H4 (cell line): ENCODE data around the gene ROPN1L. TPM values are rescaled to one million over a fixed set of nuclear protein-coding genes. Genes with fewer than 3 reads are reported as not detected.
A peak's percentile ranks its signal among the peaks of the same experiment; 100 is the strongest.
"Not testable (repeated sequence)": the region's sequence is repeated elsewhere in the genome, so short reads cannot be mapped to it uniquely, and the experiment has no call there.

Experiments
- DNase-seq: peaks from one replicate; pipeline ENCODE4 v3.0.0-alpha.2; 2015; ENCODE audit warnings: low spot score
- total RNA-seq: library from RNA; depleted of rRNA; stranded (reverse); fragments of >200 nt; shearing (Covaris generic); gene quantifications from 2 replicates; pipeline ENCODE4 v1.2.3, GENCODE V29; 2014; rRNA removed

Gene ROPN1L
- 1.3 and 2.5 TPM in 2 replicates for total RNA-seq

- peak; percentile 76 for DNase-seq
Measured at GRCh38 chr5:10441083-10441991, at the start of gene ROPN1L. Gene ROPN1L (plus strand): TSS chr5:10441879. CDS start chr5:10442168, 289 bp downstream.

- not testable (repeated sequence) for DNase-seq
Measured at GRCh38 chr5:10392567-10393328, 48.9 kb upstream of the ROPN1L start.

- no peak for DNase-seq
Measured at GRCh38 chr5:10393491-10393890, 48.2 kb upstream of the ROPN1L start.

GRCh38 chr5:10396552-10396951, 45.1 kb upstream of the ROPN1L start:
- no peak for DNase-seq

GRCh38 chr5:10399839-10400238, 41.8 kb upstream of the ROPN1L start:
- DNase-seq: no peak

- no peak for DNase-seq
Measured at GRCh38 chr5:10400411-10400810, 41.3 kb upstream of the ROPN1L start.

GRCh38 chr5:10400831-10401230, 40.8 kb upstream of the ROPN1L start:
- DNase-seq: no peak

GRCh38 chr5:10401498-10401897, 40.2 kb upstream of the ROPN1L start:
- DNase-seq: no peak

- DNase-seq: no peak
Measured at GRCh38 chr5:10403829-10404228, 37.9 kb upstream of the ROPN1L start.

- DNase-seq: no peak
Measured at GRCh38 chr5:10406651-10407050, 35.0 kb upstream of the ROPN1L start.

GRCh38 chr5:10409504-10409903, 32.2 kb upstream of the ROPN1L start:
- DNase-seq: no peak

- no peak for DNase-seq
Measured at GRCh38 chr5:10410662-10411061, 31.0 kb upstream of the ROPN1L start.

GRCh38 chr5:10411336-10411735, 30.3 kb upstream of the ROPN1L start:
- no peak for DNase-seq

- no peak for DNase-seq
Measured at GRCh38 chr5:10416868-10417267, 24.8 kb upstream of the ROPN1L start.

- DNase-seq: no peak
Measured at GRCh38 chr5:10418654-10419345, 22.9 kb upstream of the ROPN1L start.

GRCh38 chr5:10420468-10420867, 21.2 kb upstream of the ROPN1L start:
- DNase-seq: no peak

- no peak for DNase-seq
Measured at GRCh38 chr5:10420932-10421331, 20.7 kb upstream of the ROPN1L start.

- DNase-seq: no peak
Measured at GRCh38 chr5:10421896-10422691, 19.6 kb upstream of the ROPN1L start.

GRCh38 chr5:10423022-10423421, 18.7 kb upstream of the ROPN1L start:
- DNase-seq: no peak

- DNase-seq: peak; percentile 46
Measured at GRCh38 chr5:10424124-10424731, 17.5 kb upstream of the ROPN1L start.

GRCh38 chr5:10427201-10427600, 14.5 kb upstream of the ROPN1L start:
- DNase-seq: no peak
